Smooth muscle cell (in vitro differentiated cells): ENCODE data around the gene MED13L. TPM values are rescaled to one million over a fixed set of nuclear protein-coding genes. Genes with fewer than 3 reads are reported as not detected.

Experiments
- DNase-seq: peaks from one replicate; lab custom pipeline; 2025; ENCODE audit not compliant: unreplicated experiment; lab: John Stamatoyannopoulos, UW
- H2AFZ ChIP-seq: fragments of 200-600 bp; sonication (generic); 2 replicates; pipeline ENCODE4 v1.6.0; 2016; ENCODE audit warnings: antibody characterized with exemption, low read depth, mild to moderate bottlenecking
- H3F3A ChIP-seq: fragments of 200-600 bp; sonication (generic); 2 replicates; pipeline ENCODE4 v1.6.0; 2017; ENCODE audit warnings: antibody characterized with exemption, low read depth
- H3K27ac ChIP-seq: fragments of 200-600 bp; sonication (generic); 2 replicates; pipeline ENCODE4 v1.5.1; 2016; ENCODE audit warnings: low read depth, mild to moderate bottlenecking
- H3K27me3 ChIP-seq: fragments of 200-600 bp; sonication (generic); 2 replicates; pipeline ENCODE4 v1.6.1; 2016; ENCODE audit warnings: low read depth, mild to moderate bottlenecking
- H3K36me3 ChIP-seq: fragments of 200-600 bp; sonication (generic); 2 replicates; pipeline ENCODE4 v1.5.1; 2016; ENCODE audit warnings: low read depth
- H3K4me1 ChIP-seq: fragments of 200-600 bp; sonication (generic); 2 replicates; pipeline ENCODE4 v1.5.1; 2016; ENCODE audit warnings: low read depth
- H3K4me2 ChIP-seq: fragments of 200-600 bp; sonication (generic); 2 replicates; pipeline ENCODE4 v1.6.0; 2016; ENCODE audit warnings: mild to moderate bottlenecking
- H3K4me3 ChIP-seq: fragments of 200-600 bp; sonication (generic); 2 replicates; pipeline ENCODE4 v1.5.1; 2016; ENCODE audit warnings: mild to moderate bottlenecking
- H3K79me2 ChIP-seq: fragments of 200-600 bp; sonication (generic); 2 replicates; pipeline ENCODE4 v1.6.0; 2016; ENCODE audit warnings: low read depth, mild to moderate bottlenecking
- H3K9ac ChIP-seq: fragments of 200-600 bp; sonication (generic); 2 replicates; pipeline ENCODE4 v1.6.0; 2016; ENCODE audit warnings: low read depth
- H3K9me3 ChIP-seq: fragments of 200-600 bp; sonication (generic); replicated peaks from 2 replicates; pipeline ENCODE4 v1.5.1; 2016; ENCODE audit warnings: low read depth
- H4K20me1 ChIP-seq: fragments of 200-600 bp; sonication (generic); 2 replicates; pipeline ENCODE4 v1.6.0; 2016; ENCODE audit warnings: low read depth
- WGBS: methylation state at CpG from one replicate; pipeline ENCODE4 v1.1.7; 2016; ENCODE audit warnings: low lambda C conversion rate; 5-methylcytosine and 5-hydroxymethylcytosine counted together
- polyA plus RNA-seq: library from polyadenylated mRNA; unstranded; fragments of >200 nt; fragmentation: Nextera tagmentation; extraction: Ambion mirVana; gene quantifications from 2 replicates; pipeline ENCODE4 v1.2.1, GENCODE V29; 2016
- total RNA-seq: library from RNA; depleted of rRNA; stranded (reverse); fragments of >200 nt; gene quantifications from 2 replicates; pipeline ENCODE4 v1.2.3, GENCODE V29; 2014
- TF ChIP-seq, protein P1 (sequence below): fragments of 200-600 bp; sonication (generic); IDR thresholded peaks from 2 replicates; pipeline ENCODE4 v1.5.1; 2017; ENCODE audit warnings: borderline replicate concordance, mild to moderate bottlenecking, antibody characterized with exemption; ENCODE audit not compliant: insufficient read depth, poor library complexity, severe bottlenecking

MED13L gene
- total and polyA plus RNA-seq, 2 experiments from 2014 or later, result 13.2 to 74.3 TPM

DNA sequence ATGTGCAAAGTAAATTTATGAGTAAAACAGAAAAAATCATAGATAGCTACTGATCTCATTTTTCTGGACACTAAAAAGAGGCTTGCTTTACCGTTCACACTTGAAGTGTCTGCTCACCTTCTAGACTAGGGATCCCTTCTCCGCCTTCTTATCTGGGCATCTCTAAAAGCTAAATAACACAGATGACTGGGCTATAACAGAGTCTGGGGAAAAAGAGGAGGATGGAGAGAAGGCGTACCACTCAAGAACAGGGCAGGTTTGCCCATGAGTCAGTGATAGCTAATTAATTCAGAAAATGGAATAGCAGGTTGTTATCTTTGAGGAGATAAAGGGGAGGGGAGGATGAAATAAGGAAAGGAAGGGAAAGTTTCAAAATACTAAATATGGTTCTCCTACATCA, 185.3 kb downstream of the MED13L start:
- 93% methylated on average over 3 of the region's 3 CpGs for WGBS
- peaks cover 91% of the 10 kb centered on the region for H4K20me1 ChIP-seq

DNA sequence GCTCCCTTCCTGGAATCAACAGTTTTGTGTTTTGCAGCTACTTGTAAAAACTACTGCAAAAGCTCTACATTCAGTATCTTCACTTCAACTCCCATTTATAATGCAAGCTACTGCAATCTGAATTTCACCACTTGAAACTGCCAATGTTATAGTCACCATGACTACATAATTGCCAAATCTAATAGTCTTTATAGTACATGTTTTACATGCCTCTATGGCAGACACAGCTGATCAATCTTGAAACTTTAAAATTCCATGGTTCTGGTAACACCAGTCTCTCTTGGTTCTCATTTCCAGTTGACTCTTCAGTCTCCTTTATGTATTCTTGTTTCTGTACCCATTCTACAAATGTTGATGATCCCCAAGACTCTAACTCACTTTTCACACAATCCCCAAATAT, 185.9 kb downstream of the MED13L start:
- H2AFZ ChIP-seq, result no peak overlapping the region
- no peak for DNase-seq
- peaks cover 79% of the 10 kb centered on the region for H3K79me2 ChIP-seq
- no peaks in the 10 kb centered on the region for H3K27me3 ChIP-seq
- H4K20me1 ChIP-seq, result peaks cover 91% of the 10 kb centered on the region
- no peaks in the 10 kb centered on the region for H3K36me3 ChIP-seq
- no peak overlapping the region for H3K9ac ChIP-seq
- no peaks in the 10 kb centered on the region for H3F3A ChIP-seq
- H3K4me1 ChIP-seq, result no peaks in the 10 kb centered on the region
- TF ChIP-seq, protein P1, sequence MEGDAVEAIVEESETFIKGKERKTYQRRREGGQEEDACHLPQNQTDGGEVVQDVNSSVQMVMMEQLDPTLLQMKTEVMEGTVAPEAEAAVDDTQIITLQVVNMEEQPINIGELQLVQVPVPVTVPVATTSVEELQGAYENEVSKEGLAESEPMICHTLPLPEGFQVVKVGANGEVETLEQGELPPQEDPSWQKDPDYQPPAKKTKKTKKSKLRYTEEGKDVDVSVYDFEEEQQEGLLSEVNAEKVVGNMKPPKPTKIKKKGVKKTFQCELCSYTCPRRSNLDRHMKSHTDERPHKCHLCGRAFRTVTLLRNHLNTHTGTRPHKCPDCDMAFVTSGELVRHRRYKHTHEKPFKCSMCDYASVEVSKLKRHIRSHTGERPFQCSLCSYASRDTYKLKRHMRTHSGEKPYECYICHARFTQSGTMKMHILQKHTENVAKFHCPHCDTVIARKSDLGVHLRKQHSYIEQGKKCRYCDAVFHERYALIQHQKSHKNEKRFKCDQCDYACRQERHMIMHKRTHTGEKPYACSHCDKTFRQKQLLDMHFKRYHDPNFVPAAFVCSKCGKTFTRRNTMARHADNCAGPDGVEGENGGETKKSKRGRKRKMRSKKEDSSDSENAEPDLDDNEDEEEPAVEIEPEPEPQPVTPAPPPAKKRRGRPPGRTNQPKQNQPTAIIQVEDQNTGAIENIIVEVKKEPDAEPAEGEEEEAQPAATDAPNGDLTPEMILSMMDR, result no peak
- H3K27ac ChIP-seq, result no peak overlapping the region
- H3K9me3 ChIP-seq, result no peaks in the 10 kb centered on the region
- H3K4me3 ChIP-seq, result no peak overlapping the region
- H3K4me2 ChIP-seq, result no peak overlapping the region

More for the DNA sequence above, 185.3 kb downstream of the MED13L start:
- Histone ChIP-seq H2AFZ (no peak overlapping the region), H3K36me3 (no peaks in the 10 kb centered on the region), H3K4me2 (no peak overlapping the region), H3K79me2 (peaks cover 79% of the 10 kb centered on the region), H3K27me3 (no peaks in the 10 kb centered on the region), H3K4me1 (no peaks in the 10 kb centered on the region), H3F3A (no peaks in the 10 kb centered on the region), H3K9ac (no peak overlapping the region), H3K9me3 (no peaks in the 10 kb centered on the region), H3K27ac (no peak overlapping the region), H3K4me3 (no peak overlapping the region)
- TF ChIP-seq, protein P1, result no peak
- no peak for DNase-seq

DNA sequence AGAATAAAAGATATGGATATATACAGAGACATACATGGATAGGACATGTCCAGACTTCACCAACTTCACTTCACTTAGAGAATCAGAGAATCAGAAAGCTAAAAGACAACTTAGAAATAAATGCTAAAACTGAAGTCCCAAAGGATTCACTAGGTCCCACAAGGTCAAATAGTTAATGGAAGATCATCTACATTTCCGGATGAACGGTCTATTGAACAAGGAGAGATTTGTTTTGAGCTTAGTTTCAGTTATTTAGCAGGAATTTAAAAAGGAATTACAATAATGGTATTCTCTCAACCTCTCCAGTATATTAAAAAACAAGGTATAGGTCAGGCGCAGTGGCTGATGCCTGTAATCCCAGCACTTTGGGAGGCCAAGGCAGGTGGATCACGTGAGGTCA, 187.0 kb downstream of the MED13L start:
- Histone ChIP-seq H3K27ac (no peak overlapping the region), H3K4me3 (no peak overlapping the region), H3K9ac (no peak overlapping the region), H3K9me3 (no peaks in the 10 kb centered on the region), H3K79me2 (peaks cover 87% of the 10 kb centered on the region), H3F3A (no peaks in the 10 kb centered on the region), H3K4me2 (no peak overlapping the region), H2AFZ (no peak overlapping the region), H3K4me1 (no peaks in the 10 kb centered on the region), H3K27me3 (no peaks in the 10 kb centered on the region), H3K36me3 (no peaks in the 10 kb centered on the region), H4K20me1 (peaks cover 95% of the 10 kb centered on the region)
- 99% methylated on average over 4 of the region's 4 CpGs for WGBS
- DNase-seq, result no peak
- TF ChIP-seq, protein P1, result no peak

DNA sequence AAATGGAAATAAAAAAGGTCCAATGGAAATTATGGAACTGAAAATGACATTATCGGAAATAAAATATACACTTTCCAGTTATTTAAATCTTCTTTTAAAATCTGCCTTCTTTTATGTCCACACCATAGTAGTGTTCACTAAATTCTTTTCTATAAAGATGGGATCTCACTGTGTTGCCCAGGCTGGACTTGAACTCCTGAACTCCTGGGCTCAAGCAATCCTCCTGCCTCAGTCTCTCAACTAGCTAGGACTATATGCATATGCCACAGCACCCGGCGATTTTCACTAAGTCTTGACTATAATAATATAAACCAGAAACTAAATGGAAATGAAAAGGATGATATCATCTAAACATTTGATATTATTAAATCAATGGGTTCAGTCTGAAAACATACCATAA, 188.4 kb downstream of the MED13L start:
- no peaks in the 10 kb centered on the region for H3K27me3 ChIP-seq
- H3K36me3 ChIP-seq, result no peaks in the 10 kb centered on the region
- no peaks in the 10 kb centered on the region for H3K9me3 ChIP-seq
- H3K79me2 ChIP-seq, result peaks cover 98% of the 10 kb centered on the region
- H3K9ac ChIP-seq, result no peak overlapping the region
- no peak overlapping the region for H2AFZ ChIP-seq
- no peak overlapping the region for H3K27ac ChIP-seq
- H3K4me2 ChIP-seq, result no peak overlapping the region
- DNase-seq, result no peak
- no peaks in the 10 kb centered on the region for H3K4me1 ChIP-seq
- no peaks in the 10 kb centered on the region for H3F3A ChIP-seq
- no peak overlapping the region for H3K4me3 ChIP-seq
- 97% methylated on average over 3 of the region's 3 CpGs for WGBS
- H4K20me1 ChIP-seq, result peaks cover 95% of the 10 kb centered on the region
- TF ChIP-seq, protein P1, result no peak
